Smooth muscle cell (in vitro differentiated cells): Measurements from ENCODE around the gene CFAP119. TPM values are rescaled to one million over a fixed set of nuclear protein-coding genes. Genes with fewer than 3 reads are reported as not detected.
A peak's percentile ranks its signal among the peaks of the same experiment; 100 is the strongest.

Experiments
- DNase-seq: peaks from one replicate; lab custom pipeline; 2025; ENCODE audit not compliant: unreplicated experiment; lab: John Stamatoyannopoulos, UW
- H2AFZ ChIP-seq: fragments of 200-600 bp; sonication (generic); 2 replicates; pipeline ENCODE4 v1.6.0; 2016; ENCODE audit warnings: antibody characterized with exemption, low read depth, mild to moderate bottlenecking
- H3F3A ChIP-seq: fragments of 200-600 bp; sonication (generic); 2 replicates; pipeline ENCODE4 v1.6.0; 2017; ENCODE audit warnings: antibody characterized with exemption, low read depth
- H3K27ac ChIP-seq: fragments of 200-600 bp; sonication (generic); 2 replicates; pipeline ENCODE4 v1.5.1; 2016; ENCODE audit warnings: low read depth, mild to moderate bottlenecking
- H3K27me3 ChIP-seq: fragments of 200-600 bp; sonication (generic); 2 replicates; pipeline ENCODE4 v1.6.1; 2016; ENCODE audit warnings: low read depth, mild to moderate bottlenecking
- H3K36me3 ChIP-seq: fragments of 200-600 bp; sonication (generic); 2 replicates; pipeline ENCODE4 v1.5.1; 2016; ENCODE audit warnings: low read depth
- H3K4me1 ChIP-seq: fragments of 200-600 bp; sonication (generic); 2 replicates; pipeline ENCODE4 v1.5.1; 2016; ENCODE audit warnings: low read depth
- H3K4me2 ChIP-seq: fragments of 200-600 bp; sonication (generic); 2 replicates; pipeline ENCODE4 v1.6.0; 2016; ENCODE audit warnings: mild to moderate bottlenecking
- H3K4me3 ChIP-seq: fragments of 200-600 bp; sonication (generic); 2 replicates; pipeline ENCODE4 v1.5.1; 2016; ENCODE audit warnings: mild to moderate bottlenecking
- H3K79me2 ChIP-seq: fragments of 200-600 bp; sonication (generic); 2 replicates; pipeline ENCODE4 v1.6.0; 2016; ENCODE audit warnings: low read depth, mild to moderate bottlenecking
- H3K9ac ChIP-seq: fragments of 200-600 bp; sonication (generic); 2 replicates; pipeline ENCODE4 v1.6.0; 2016; ENCODE audit warnings: low read depth
- H3K9me3 ChIP-seq: fragments of 200-600 bp; sonication (generic); replicated peaks from 2 replicates; pipeline ENCODE4 v1.5.1; 2016; ENCODE audit warnings: low read depth
- H4K20me1 ChIP-seq: fragments of 200-600 bp; sonication (generic); 2 replicates; pipeline ENCODE4 v1.6.0; 2016; ENCODE audit warnings: low read depth
- WGBS: methylation state at CpG from one replicate; pipeline ENCODE4 v1.1.7; 2016; ENCODE audit warnings: low lambda C conversion rate; 5-methylcytosine and 5-hydroxymethylcytosine counted together
- polyA plus RNA-seq: library from polyadenylated mRNA; unstranded; fragments of >200 nt; fragmentation: Nextera tagmentation; extraction: Ambion mirVana; gene quantifications from 2 replicates; pipeline ENCODE4 v1.2.1, GENCODE V29; 2016
- total RNA-seq: library from RNA; depleted of rRNA; stranded (reverse); fragments of >200 nt; gene quantifications from 2 replicates; pipeline ENCODE4 v1.2.3, GENCODE V29; 2014
- TF ChIP-seq, protein P1 (sequence below): fragments of 200-600 bp; sonication (generic); IDR thresholded peaks from 2 replicates; pipeline ENCODE4 v1.5.1; 2017; ENCODE audit warnings: borderline replicate concordance, mild to moderate bottlenecking, antibody characterized with exemption; ENCODE audit not compliant: insufficient read depth, poor library complexity, severe bottlenecking

Gene CFAP119
- total and polyA plus RNA-seq, 2 experiments from 2014 or later, result 3.5 to 5.2 TPM

DNA sequence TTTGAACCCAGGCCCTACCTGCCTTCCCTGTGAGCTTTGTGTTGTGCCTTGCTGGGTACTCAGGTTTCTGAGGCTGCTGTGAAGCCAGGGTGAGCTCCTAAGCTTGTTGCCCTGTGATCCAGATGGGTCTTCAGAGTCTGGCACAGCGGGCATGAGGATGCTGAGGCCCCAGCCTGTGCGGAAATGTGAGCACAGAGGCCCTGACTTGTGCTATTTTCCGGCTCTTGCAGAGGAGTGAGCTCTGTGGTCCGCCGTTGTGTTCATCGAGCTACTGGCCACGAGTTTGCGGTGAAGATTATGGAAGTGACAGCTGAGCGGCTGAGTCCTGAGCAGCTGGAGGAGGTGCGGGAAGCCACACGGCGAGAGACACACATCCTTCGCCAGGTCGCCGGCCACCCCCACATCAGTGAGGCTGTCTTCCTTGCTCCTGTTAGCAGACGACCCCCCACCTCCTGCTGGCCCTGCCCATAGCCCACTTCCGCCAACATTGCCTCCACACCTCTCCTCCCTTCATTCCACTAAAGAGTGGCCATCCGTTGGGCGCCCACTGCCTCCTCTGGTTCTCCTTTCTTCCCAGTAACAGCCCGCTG lies 10.9 kb downstream of the CFAP119 start:
- Histone ChIP-seq H3K27me3 (no peaks in the 10 kb centered on the region), H3K27ac (no peak overlapping the region), H3K4me2 (no peak overlapping the region), H3K4me3 (no peak overlapping the region), H3K79me2 (peaks cover 18% of the 10 kb centered on the region), H3K36me3 (no peaks in the 10 kb centered on the region), H3K4me1 (peaks cover 3% of the 10 kb centered on the region), H2AFZ (no peak overlapping the region), H4K20me1 (peaks cover 3% of the 10 kb centered on the region), H3F3A (peaks cover 3% of the 10 kb centered on the region), H3K9me3 (no peaks in the 10 kb centered on the region), H3K9ac (no peak overlapping the region)
- TF ChIP-seq, protein P1, sequence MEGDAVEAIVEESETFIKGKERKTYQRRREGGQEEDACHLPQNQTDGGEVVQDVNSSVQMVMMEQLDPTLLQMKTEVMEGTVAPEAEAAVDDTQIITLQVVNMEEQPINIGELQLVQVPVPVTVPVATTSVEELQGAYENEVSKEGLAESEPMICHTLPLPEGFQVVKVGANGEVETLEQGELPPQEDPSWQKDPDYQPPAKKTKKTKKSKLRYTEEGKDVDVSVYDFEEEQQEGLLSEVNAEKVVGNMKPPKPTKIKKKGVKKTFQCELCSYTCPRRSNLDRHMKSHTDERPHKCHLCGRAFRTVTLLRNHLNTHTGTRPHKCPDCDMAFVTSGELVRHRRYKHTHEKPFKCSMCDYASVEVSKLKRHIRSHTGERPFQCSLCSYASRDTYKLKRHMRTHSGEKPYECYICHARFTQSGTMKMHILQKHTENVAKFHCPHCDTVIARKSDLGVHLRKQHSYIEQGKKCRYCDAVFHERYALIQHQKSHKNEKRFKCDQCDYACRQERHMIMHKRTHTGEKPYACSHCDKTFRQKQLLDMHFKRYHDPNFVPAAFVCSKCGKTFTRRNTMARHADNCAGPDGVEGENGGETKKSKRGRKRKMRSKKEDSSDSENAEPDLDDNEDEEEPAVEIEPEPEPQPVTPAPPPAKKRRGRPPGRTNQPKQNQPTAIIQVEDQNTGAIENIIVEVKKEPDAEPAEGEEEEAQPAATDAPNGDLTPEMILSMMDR, result no peak
- 98% methylated on average over 13 of the region's 20 CpGs for WGBS
- no peak for DNase-seq

DNA sequence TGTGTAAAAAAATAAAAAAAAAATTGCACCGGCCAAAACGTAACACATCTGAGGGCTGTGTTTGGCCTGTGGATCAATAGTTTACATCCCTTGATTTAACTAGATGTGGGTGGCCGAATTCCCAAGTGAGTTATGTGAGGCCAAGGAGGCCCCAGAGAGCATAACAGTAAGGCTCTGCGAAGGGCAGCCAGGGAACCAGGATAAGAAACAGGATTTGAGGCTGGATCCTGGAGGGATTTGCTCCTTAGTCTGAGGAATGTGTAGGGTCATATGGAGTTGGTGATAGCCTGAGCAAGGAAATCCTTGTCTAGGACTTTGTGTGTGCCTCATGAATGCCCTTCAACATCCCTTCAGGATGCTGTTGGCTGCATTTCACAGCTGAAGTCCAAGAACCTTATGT lies 11.7 kb downstream of the CFAP119 start:
- Histone ChIP-seq H3K4me1 (peaks cover 3% of the 10 kb centered on the region), H3F3A (peaks cover 9% of the 10 kb centered on the region), H3K4me2 (no peak overlapping the region), H3K4me3 (no peak overlapping the region), H3K9me3 (no peaks in the 10 kb centered on the region), H4K20me1 (peaks cover 3% of the 10 kb centered on the region), H3K27me3 (no peaks in the 10 kb centered on the region), H3K79me2 (peaks cover 18% of the 10 kb centered on the region), H3K27ac (no peak overlapping the region), H3K36me3 (peaks cover 4% of the 10 kb centered on the region), H3K9ac (no peak overlapping the region), H2AFZ (no peak overlapping the region)
- no peak for DNase-seq
- WGBS, result 58% methylated on average over 4 of the region's 4 CpGs
- TF ChIP-seq, protein P1, result no peak

GRCh38 chr16:30748634-30749445 lies 13.0 kb downstream of the CFAP119 start:
- Histone ChIP-seq H3K9me3 (no peaks in the 10 kb centered on the region), H3K27ac (peak overlapping the region; percentile 46), H3F3A (peaks cover 9% of the 10 kb centered on the region), H3K79me2 (peaks cover 18% of the 10 kb centered on the region), H3K36me3 (peaks cover 8% of the 10 kb centered on the region), H2AFZ (no peak overlapping the region), H3K27me3 (no peaks in the 10 kb centered on the region), H3K4me1 (peaks cover 3% of the 10 kb centered on the region), H4K20me1 (peaks cover 3% of the 10 kb centered on the region), H3K4me3 (peak overlapping the region; percentile 85), H3K9ac (peak overlapping the region; percentile 77), H3K4me2 (peak overlapping the region; percentile 96)
- WGBS, result 17% methylated on average over 29 of the region's 36 CpGs
- TF ChIP-seq, protein P1, result no peak
- peak; percentile 40 for DNase-seq
